NB4 (cell line): Measurements from ENCODE around the gene SYTL2.

Experiments used
- CTCF ChIP-seq: IDR thresholded peaks from one replicate; pipeline ENCODE4 v1.5.1; 2012; ENCODE audit warnings: low read depth, low read length
- MYC ChIP-seq: IDR thresholded peaks from 2 replicates; pipeline ENCODE4 v1.6.1; 2011; ENCODE audit warnings: low read depth, low read length
- POLR2A ChIP-seq: IDR thresholded peaks from 2 replicates; pipeline ENCODE4 v1.6.1; 2011; ENCODE audit warnings: mild to moderate bottlenecking; ENCODE audit not compliant: insufficient read length; ENCODE audit errors: extremely low read depth

DNA sequence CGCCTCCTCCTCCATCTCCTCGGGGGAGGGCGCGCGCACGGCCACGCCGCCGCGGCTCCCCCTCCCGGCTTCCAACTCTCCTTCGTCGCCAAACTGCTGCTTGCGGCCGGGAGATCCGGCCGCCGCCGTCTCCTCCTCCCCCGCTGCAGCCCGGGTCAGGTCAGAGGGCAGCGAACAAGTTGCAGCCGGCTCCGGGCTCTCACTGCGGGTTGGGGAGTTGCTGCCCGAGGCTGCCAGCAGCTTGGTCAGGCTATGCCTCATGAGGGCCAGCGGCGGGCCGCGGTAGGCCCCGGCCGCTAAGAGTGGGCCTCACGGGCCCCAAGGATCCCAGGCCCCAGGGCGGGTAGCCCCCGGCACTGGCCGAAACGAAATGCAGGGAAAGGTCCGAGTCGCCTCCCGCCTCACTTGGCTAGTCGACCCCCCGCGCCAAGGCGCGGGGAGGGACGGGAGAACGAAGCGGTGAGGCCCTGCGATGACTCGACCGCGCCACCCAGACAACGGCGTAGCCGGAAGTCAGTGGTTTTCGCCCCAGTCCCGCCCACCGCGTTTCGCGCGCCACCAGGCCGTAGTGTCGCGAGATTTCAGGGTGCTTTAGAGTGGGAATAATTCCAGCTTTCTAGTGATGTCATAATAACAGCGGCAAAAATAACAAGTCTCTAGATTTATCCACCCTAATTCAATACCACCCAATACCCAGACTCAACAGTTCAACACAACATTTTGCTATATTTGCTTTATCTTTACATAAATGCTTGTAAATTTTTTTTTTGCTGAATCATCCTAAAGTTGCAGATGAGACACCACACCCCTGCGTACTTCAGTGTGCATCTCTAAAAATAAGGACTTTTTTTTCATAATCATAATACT, 146.1 kb downstream of the SYTL2 start, which contains the start of gene CREBZF:
- no peak for TF ChIP-seq CTCF
- peak; percentile 97 for TF ChIP-seq POLR2A
- TF ChIP-seq MYC: peak; percentile 76
